HG03571 (cell line): ENCODE measurements around the gene ALKBH2.

Experiments
- ATAC-seq: cut with Tn5 transposase; IDR thresholded peaks from one replicate; pipeline ENCODE4 v1.9.1; 2021; ENCODE audit not compliant: unreplicated experiment

The ALKBH2 gene

DNA sequence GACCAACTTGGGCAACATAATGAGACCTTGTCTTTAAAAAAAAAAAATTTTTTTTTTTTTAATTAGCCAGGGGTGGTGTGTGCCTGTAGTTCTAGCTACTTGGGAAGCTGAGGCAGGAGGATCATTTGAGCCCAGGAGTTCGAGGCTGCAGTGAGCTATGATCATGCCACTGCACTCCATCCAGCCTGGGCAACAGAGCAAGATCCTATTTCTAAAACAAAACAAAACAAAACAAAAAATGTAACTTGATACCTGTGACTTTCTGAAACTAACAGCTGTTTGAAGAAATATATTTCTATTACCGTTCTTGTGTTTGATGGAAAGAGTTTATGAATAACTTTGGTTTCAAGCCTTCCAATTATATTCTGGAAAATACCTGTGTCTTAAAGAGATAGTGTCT, 21.4 kb upstream of the ALKBH2 start:
- ATAC-seq: no peak

DNA sequence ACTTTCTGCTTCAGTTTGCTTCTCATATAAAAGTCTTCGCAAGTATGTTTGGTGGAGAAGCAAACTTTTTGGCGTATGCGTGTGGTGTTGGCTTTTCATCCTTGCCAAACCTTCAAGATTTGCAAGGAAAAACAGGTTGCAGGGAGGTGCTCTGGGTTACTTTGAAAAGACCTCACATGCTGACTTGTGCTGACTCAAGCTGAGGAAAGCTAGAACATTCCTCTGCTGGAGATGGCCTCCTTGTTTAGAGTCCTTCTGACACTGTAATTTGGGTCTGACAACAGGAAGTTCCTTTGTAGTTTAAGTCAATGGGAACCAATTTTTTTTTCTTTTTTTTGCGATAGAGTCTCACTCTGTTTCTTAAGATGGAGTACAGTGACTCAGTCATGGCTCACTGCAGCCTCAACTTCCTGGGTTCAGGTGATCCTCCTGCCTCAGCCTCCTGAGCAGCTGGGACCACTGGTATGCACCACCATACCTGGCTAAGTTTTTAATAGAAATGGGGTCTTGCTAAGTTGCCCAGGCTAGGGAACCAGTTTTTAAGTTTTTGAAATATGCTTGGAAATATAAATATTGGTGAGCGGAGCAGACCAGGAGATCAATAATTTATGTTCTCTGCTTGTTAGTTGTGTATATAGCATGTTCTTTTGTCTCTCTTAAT, 20.5 kb upstream of the ALKBH2 start:
- no peak for ATAC-seq

DNA sequence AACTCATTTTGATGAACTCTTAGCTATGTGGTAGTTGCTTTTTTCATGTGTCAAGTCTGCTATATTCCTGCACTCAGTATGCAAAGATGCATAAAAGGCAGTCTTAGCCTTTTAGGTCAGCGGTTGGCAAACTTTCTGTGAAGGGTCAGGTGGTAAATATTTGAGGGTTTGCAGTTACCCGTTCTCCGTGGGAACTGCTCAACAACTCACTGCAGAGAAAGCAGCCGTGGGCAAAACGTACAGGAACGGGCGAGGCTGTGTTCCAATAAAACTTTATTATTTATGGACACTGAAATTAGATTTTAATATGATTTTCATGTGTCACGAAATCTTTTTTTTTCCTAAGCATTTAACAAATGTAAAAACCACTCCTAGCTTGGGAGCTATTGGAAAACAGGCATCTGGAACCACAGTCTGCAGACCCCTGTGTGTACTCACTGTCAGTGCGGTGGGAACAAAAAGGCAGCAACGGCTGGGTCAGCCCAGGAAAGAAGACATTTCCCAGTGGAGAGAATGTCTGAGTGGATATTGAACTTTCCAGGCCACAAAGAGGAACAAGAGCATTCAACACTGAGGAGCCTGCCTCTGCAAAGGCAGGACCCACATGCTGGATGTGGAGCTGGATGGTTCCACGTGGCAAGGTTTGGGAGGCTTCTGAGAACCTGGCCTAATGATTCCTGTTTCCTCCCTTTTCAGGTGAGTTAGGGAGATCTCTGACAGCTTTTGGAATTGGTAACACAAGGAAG, 19.6 kb upstream of the ALKBH2 start:
- ATAC-seq: no peak

DNA sequence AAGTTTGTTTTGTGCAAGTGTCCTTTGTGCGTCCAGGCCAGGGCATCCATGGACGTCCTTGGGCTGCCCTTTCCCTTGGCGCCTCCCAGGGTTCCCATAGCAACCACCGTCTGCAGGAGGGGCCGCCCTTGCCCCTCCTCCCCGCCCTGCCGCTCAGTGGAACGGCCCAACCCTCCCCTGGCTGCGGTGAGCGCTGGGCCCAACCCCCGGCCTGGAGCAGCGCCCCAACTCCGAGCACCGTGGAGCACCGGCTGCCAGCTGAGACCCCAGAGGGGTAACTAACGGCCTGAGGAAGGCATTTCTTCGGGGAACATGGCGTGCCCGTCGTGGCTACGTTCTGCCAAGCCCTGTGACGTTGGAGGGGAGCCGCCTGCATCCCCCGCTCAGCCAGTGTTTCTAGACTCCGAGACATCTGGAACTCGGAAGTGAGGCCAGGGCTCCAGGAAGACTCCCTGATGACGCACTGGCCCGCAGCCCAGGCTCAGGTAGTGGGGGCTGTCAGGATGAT, 17.8 kb upstream of the ALKBH2 start:
- peak; percentile 55 for ATAC-seq

DNA sequence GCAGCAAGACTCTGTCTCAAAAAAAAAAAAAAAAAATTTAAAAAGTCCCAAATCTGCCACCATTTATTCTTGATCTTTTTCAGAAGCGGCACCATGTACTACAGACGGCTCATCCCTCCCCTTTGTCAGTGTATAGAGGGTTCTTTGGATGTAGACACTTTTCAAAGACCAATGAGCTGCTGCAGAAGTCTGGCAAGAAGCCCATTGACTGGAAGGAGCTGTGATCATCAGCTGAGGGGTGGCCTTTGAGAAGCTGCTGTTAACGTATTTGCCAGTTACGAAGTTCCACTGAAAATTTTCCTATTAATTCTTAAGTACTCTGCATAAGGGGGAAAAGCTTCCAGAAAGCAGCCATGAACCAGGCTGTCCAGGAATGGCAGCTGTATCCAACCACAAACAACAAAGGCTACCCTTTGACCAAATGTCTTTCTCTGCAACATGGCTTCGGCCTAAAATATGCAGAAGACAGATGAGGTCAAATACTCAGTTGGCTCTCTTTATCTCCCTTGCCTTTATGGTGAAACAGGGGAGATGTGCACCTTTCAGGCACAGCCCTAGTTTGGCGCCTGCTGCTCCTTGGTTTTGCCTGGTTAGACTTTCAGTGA, 16.6 kb upstream of the ALKBH2 start:
- ATAC-seq: no peak

DNA sequence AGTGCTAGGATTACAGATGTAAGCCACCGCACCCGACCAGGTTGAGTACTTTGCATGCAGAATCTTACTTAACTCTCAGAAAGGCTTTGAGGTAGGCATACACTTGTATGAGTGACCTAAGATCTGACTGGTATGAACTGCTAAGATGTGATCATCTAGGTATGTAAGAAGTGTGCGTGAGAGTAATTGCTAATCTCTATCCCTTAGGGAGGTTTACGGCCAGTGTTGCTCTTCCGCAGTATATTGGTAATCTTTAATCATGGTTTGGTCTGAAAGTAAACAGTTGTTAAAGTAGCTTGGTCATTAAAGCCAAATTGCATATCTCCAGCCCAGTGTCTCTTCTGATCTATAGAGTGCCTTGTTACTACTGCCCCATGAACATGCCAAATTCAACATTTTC, 11.9 kb upstream of the ALKBH2 start:
- ATAC-seq: no peak

DNA sequence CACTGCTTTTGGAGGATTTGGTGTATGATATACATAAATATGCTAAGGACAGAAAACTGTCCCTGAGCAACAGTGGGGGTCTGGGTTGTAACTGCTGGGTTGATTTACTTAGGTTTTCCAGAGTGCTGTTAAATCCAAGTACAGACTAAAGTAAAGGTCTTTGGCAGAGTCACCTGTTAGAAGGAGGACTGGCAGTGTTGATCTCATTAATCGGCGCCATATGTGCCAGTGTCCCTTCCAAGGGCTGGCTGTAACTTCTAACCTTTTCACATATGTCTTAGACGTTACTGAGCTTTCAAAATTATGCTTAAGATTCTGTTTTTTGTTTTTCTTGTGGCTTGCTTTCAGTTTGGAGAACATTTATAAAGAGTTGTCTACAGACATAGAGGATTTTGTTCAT, 9.2 kb upstream of the ALKBH2 start:
- ATAC-seq: no peak

DNA sequence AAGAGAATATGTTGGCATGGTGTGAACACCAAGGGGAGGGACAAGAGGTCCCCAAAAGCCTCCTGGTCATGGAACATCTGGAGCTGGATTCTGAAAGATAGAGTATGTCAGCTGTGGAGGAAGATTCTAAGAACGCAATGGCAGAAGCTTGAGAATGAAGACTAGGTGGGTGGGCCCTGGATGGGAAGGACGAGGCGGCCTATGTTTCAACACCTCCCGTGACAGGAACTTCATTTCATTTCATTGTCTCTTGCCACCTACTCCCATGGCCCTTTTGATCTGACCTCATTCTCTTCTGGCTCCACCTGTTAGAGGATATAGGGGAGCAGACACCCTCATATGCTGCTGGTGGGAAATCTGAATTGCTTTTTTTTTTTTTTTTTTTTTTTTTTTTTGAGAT, 7.5 kb upstream of the ALKBH2 start:
- no peak for ATAC-seq

DNA sequence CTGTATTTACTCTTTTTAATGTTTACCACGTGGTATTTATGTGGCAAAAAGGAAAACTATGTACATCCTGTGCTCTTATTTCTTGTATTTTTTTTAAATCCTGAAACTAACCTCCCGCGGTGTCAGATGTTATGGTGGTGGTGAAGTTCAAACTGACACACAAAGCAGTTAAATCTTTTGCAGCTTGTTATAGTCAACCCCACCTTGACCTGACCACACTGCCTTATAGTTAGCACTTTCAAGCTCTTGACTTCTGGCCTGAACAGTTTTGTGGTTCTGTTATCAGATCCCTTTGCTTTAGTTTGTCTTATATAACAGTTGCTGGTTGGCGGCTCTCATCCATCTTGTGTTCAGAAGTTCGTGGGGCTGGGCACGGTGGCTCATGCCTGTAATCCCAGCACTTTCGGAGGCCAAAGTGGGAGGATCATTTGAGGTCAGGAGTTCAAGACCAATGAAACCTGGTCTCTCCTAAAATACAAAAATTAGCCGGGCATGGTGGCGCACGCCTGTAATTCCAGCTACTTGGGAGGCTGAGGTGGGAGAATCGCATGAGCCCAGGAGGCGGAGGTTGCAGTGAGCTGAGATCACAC, 6.3 kb upstream of the ALKBH2 start:
- no peak for ATAC-seq

DNA sequence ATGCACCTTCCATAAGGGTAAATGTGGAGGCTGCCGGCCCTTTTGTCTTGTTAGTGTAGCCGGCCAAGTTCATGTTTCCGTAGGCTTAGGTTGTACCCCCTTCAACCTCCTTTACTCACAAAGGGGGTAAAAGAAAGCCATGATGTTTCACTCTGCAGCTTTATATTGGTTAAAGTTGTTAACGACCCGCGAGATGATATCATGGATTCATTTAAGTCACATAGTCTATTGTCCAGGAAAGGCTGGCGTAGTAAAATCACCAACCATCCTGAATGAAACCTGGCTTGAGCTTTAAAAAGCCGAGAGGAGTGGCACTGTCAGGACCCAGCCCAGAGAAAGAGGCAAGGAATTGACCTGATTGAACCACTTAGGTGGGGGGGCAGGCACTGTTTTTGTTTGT, 5.4 kb upstream of the ALKBH2 start:
- ATAC-seq: no peak

DNA sequence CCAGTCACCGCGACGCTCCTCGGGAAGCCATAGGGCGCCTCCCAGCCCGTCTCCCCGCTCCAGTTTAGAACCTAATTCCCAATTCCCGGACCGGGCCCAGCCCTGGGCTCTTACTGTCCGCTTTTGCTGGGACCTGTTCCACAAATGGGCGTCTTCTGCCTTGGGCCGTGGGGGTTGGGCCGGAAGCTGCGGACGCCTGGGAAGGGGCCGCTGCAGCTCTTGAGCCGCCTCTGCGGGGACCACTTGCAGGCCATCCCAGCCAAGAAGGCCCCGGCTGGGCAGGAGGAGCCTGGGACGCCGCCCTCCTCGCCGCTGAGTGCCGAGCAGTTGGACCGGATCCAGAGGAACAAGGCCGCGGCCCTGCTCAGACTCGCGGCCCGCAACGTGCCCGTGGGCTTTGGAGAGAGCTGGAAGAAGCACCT, 4.9 kb upstream of the ALKBH2 start:
- peak; percentile 26 for ATAC-seq

DNA sequence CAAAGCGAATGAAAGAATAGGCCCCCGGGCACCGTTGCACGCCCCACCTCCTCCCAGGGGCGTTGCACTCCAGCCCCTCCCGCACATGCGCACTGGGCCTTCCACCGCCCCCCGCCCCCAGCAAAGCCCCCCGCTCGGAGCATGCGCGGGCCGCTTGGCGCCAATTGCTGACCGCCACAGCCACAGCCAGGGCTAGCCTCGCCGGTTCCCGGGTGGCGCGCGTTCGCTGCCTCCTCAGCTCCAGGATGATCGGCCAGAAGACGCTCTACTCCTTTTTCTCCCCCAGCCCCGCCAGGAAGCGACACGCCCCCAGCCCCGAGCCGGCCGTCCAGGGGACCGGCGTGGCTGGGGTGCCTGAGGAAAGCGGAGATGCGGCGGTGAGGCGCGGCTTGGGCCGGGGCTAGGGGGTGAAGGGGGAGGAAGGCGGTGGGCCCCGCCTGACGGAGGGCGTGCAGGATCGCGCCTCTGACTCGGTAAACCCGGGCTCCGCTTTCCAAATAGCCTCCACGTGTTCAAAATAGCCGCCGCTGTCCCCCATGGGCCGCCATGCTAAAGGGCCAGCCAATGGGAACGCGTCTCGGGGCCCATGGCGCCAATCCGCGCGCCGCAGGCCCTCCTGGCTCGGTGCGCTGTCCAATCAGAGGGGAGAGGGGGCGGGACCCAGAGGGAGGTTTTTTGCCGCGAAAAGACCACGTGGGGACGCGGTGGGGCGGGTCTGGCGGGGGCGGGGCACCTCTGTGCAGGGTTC, 4.3 kb upstream of the ALKBH2 start, which contains the start of gene UNG:
UNG (plus strand) TSS at position 163 of the 748 bp plus-strand sequence; CDS start at position 246, 83 bp downstream.
- peak; percentile 93 for ATAC-seq

DNA sequence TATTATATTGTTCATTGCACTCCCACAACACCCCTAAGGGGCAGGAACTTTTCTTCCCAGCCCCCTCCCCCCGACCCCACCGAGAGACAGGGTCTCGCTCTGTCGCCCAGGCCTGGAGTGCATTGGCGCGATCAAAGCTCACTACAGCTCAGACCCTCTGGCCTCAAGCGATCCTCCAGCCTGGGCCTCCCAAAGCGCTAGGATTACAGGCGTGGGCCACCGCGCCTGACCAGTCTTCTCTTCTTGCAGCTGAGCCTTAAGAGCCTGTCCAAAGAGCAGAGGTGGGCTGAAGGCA, 3.8 kb upstream of the ALKBH2 start:
- ATAC-seq: no peak

DNA sequence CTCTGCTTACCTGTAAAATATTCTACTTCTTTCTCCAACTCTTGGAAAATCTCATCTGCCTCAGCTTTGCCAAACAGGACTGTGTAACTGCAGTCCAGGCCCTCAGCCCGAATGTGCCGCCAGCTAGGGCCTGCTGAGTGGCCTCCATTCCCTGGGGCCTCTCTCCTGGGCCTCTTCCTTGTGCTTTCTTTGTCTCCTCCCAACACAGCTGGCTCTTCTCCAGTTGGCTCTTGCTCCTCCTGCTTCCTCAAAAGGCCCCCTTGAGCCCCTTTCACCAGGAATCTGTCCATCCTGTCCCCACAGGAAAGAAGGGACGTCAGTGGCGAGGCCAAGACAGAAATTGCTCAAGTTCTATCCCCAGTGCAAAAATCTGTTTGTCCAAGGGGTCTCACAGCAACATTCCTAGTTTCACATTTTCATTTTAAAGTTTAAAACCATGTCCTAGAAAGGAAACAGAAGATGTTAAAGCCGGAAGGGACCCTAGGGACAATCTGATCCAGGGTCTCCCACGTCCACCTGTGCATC, 713 bp downstream of the ALKBH2 start:
- no peak for ATAC-seq

DNA sequence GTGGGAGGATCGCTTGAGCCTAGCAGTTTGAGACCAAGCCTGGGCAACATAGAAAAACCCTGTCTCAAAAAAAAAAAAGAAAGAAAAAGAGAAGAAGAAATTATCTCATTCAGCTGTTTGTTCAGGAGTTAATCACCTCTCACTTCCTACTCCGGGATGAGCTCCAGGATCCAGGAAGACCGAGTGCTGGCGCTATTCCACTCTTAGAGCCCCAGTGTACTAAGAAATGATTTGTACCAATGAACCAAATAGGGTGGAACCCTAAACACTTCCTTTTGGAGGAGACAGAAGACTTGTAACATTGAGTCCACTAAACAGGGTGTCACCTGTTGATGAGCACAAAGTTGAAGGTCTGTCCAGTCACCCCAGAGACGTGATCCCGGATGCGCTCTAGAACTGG, 3.6 kb downstream of the ALKBH2 start:
- ATAC-seq: no peak

DNA sequence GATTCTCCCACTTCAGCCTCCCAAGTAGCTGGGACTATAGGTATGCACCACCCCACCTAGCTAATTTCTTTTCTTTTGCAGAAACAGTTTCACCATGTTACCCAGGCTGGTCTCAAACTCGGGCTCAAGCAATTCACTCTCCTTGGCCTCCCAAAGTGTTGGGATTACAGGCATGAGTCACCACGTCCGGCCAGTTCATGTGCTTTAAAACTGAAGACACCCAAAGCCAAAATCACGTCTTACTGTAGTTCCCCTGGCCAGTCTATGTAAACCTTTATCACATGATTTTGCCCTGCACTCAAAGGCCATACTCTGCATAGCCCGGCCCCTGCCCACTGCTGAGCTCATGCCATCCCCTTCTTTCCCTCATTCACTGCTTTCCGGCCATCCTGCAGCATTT, 4.5 kb downstream of the ALKBH2 start:
- no peak for ATAC-seq

DNA sequence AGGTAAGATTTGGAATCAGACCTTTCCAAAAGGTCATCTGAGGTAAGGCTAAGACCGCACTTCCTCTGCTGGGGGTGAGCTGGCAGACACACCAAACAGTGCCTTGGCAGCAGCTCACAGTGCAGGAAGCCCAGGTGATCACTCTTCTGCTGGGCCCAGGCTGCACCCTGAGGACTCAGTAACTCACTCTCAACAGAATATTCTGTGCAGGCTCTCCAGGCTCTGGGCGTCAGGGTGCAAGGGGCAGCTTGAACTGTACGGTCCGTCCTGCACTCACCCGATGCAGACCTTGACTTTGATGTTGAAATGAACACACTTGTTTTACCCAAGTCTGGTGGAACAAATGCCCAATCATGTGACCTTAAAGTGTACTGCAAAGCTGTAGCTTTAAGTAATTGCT, 6.0 kb downstream of the ALKBH2 start:
- ATAC-seq: no peak

DNA sequence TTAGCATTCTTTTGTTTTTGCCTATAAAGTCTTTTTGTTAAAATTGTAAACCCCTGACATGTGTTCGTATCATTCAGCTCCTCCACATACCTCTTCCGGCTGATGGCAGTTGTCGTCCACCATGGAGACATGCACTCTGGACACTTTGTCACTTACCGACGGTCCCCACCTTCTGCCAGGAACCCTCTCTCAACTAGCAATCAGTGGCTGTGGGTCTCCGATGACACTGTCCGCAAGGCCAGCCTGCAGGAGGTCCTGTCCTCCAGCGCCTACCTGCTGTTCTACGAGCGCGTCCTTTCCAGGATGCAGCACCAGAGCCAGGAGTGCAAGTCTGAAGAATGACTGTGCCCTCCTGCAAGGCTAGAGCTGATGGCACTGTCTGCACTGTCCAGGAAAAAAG, 7.7 kb downstream of the ALKBH2 start:
- ATAC-seq: no peak

DNA sequence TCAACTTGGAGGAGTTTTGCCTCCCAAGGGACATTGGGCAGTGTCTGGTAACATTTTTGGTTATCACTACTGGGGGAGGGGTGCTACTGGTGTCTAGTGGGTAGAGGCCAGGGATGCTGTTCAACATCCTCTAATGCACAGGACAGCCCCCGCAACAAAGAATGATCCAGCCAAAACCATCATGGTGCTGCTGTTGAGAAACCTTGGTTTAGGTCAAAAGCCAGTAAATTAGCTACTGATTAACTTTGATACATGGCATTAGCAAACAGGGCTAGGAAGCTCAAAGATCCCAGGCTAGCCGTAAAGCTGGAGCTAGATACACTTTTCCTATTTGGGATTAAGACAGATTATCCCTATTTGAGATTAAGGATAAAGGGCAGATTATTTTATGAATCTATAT, 8.8 kb downstream of the ALKBH2 start:
- ATAC-seq: no peak

DNA sequence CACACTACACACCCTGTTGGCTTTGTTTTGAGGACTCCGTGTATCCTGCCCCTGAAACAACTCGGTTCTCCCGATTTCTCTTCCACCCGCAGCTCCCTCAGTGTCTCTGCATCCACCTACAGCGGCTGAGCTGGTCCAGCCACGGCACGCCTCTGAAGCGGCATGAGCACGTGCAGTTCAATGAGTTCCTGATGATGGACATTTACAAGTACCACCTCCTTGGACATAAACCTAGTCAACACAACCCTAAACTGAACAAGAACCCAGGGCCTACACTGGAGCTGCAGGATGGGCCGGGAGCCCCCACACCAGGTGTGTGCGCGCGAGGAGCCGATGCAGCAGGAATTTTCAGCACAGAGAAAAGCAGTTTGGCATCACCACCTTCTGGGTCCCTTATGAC, 10.5 kb downstream of the ALKBH2 start:
- ATAC-seq: no peak

DNA sequence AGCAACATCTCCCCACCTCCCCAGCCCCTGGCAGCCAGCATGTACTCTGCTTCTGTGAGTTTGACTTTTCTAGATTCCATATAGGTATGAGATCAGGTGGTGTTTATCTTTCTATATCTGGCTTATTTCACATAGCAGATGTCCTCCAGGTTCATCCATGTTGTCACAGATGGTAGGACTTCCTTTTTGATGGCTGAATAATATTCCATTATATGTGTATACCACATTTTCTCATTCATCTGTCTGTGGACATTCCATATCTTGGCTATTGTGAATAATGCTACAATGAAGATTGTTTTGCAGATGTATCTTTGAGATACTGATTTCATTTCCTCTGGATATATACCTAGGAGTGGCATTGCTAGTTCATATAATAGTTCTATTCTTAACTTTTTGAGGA, 18.4 kb downstream of the ALKBH2 start:
- no peak for ATAC-seq
